ENCODE measurements around the gene SDHA.

SDHA gene

DNA sequence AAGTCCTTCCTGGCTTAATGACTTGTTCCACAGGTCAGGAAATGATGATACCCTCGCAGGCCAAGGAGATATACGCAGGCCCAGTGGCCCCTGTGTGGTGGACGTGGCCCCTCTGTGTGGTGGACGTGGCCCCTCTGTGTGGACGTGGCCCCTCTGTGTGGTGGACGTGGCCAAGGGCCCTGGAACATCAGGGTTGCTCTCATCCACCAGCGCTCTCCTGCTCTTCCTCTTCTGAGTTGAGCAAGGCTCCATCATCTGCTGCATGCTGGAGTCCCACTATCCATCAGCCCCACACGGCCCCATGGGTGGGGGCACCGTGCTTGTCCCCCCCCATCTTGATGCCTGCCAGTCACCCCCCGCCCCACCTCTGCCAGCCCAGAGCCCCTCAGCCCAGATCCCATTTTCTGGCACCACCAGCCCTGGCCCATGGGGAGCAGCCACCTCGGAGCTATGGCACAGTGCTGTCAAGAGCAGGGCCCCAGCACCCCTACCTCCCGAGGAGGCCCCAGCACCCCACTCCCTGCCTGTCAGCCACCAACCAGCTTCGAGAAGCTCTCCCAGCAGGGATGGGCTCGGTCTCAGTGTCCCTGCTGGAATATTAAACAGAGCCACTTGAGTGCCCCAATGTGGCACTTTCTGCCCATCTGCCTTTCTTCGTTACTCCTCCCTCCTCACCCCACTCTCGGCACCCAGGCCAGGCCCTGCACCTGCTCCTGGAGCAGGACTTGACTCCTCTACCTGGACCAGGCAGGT, 18.7 kb upstream of the SDHA start:
- peaks cover 11% of the 10 kb centered on the region for H3K36me3 ChIP-seq (ENCODE audit: insufficient read depth, low read length)
- no peak overlapping the region for H3K4me3 ChIP-seq
- no peak for DNase-seq (ENCODE audit: low read depth, low spot score)
- H3K9ac ChIP-seq (ENCODE audit: insufficient read length) = no peak overlapping the region
- TF ChIP-seq POLR2AphosphoS5 (IDR thresholded peaks at IDR 0.05; ENCODE audit: borderline replicate concordance, low read depth, low read length) = no peak
- TF ChIP-seq FOXP2 (optimal IDR thresholded peaks at IDR 0.05; ENCODE audit: control extremely low read depth, extremely low read length, insufficient read depth) = no peak
- no peak for TF ChIP-seq EZH2 (IDR thresholded peaks at IDR 0.05)
- H3K27ac ChIP-seq = no peak overlapping the region
- no peaks in the 10 kb centered on the region for H3K9me3 ChIP-seq (ENCODE audit: low read depth, low read length)

DNA sequence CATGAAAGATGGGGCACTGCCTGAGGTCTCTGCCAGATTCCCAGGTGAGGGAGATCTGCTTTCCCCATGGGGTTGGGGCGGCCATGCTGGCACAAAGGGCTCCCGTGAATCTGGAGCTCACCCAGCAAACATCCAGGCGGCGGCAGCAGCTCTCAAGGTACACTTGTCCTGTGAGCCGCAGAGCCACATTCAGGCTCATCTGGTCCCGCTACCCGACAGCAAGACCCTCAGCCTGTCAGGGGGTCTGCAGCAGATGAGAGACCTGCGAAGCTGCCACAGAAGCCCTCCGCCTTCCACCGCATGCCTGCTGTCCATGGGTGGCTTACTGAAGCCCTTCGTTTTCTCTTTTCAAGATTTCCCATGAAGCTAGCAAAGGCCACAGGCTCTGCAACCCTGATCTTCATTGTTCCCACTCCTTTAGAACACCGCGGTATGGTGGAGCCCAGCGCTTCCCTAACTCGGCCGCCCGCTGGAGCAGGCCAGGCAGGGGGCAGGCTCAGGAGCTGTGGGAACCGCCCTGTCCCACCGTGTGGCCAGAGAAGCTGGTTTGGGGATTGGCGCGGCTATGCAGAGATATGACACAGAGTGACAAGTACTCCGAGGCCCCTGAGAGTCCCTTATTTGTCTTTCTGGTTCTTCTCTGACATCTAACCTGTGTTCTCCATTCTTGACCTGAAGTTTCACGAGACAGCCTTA, 18.0 kb upstream of the SDHA start:
- no peak for DNase-seq (ENCODE audit: low read depth, low spot score)
- TF ChIP-seq FOXP2 (optimal IDR thresholded peaks at IDR 0.05; ENCODE audit: control extremely low read depth, extremely low read length, insufficient read depth) (no peak), EZH2 (IDR thresholded peaks at IDR 0.05) (no peak), POLR2AphosphoS5 (IDR thresholded peaks at IDR 0.05; ENCODE audit: borderline replicate concordance, low read depth, low read length) (no peak)
- Histone ChIP-seq H3K9ac (ENCODE audit: insufficient read length) (no peak overlapping the region), H3K36me3 (ENCODE audit: insufficient read depth, low read length) (peaks cover 19% of the 10 kb centered on the region), H3K27ac (no peak overlapping the region), H3K4me3 (no peak overlapping the region), H3K9me3 (ENCODE audit: low read depth, low read length) (no peaks in the 10 kb centered on the region)

DNA sequence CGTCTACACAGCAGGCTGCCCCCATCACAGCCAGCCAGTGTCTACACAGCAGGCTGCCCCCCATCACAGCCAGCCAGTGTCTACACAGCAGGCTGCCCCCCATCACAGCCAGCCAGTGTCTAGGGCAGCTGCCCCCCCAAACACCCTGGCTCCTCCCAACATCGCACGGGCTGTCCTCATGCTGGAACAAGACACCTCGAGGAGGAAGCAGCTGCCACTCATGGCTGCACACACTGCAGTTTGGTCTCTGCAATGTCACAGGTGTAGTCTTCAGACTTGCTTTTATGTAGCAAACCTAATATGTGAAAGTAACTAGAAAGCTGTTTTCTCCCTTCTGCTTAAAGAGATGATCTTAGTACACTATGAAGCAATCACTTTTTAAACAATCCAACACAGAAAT, 17.1 kb upstream of the SDHA start:
- TF ChIP-seq EZH2 (IDR thresholded peaks at IDR 0.05) = no peak
- no peak for TF ChIP-seq FOXP2 (optimal IDR thresholded peaks at IDR 0.05; ENCODE audit: control extremely low read depth, extremely low read length, insufficient read depth)
- TF ChIP-seq POLR2AphosphoS5 (IDR thresholded peaks at IDR 0.05; ENCODE audit: borderline replicate concordance, low read depth, low read length) = no peak

DNA sequence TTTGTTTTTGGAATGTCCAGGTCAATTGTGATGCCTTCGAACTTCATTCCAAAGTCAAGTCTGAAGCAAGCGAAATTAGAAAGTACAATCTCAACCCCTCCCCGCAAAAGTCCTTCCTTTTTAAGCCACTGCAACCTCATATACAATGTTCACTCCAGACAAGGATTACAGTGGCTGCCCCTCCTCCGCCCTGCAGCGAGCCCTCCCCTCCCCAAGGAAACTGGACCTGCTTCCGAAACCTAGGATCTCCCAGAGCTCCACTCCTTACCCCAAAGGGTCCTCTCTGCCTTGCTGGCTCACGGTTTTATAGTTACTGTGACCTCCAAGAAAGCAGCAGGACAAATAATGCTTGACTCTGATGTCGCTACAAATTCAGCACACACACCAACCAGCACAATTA, 16.4 kb upstream of the SDHA start:
- H3K36me3 ChIP-seq (ENCODE audit: insufficient read depth, low read length) = peaks cover 26% of the 10 kb centered on the region
- DNase-seq (ENCODE audit: low read depth, low spot score) = no peak
- H3K9me3 ChIP-seq (ENCODE audit: low read depth, low read length) = no peaks in the 10 kb centered on the region
- no peak for TF ChIP-seq FOXP2 (optimal IDR thresholded peaks at IDR 0.05; ENCODE audit: control extremely low read depth, extremely low read length, insufficient read depth)
- no peak for TF ChIP-seq POLR2AphosphoS5 (IDR thresholded peaks at IDR 0.05; ENCODE audit: borderline replicate concordance, low read depth, low read length)
- no peak for TF ChIP-seq EZH2 (IDR thresholded peaks at IDR 0.05)
- H3K27ac ChIP-seq = no peak overlapping the region
- no peak overlapping the region for H3K9ac ChIP-seq (ENCODE audit: insufficient read length)
- no peak overlapping the region for H3K4me3 ChIP-seq

More for the DNA sequence above, 17.1 kb upstream of the SDHA start:
- no peak overlapping the region for H3K27ac ChIP-seq
- no peak for DNase-seq (ENCODE audit: low read depth, low spot score)
- no peaks in the 10 kb centered on the region for H3K9me3 ChIP-seq (ENCODE audit: low read depth, low read length)
- H3K4me3 ChIP-seq = no peak overlapping the region
- no peak overlapping the region for H3K9ac ChIP-seq (ENCODE audit: insufficient read length)
- H3K36me3 ChIP-seq (ENCODE audit: insufficient read depth, low read length) = peaks cover 26% of the 10 kb centered on the region

DNA sequence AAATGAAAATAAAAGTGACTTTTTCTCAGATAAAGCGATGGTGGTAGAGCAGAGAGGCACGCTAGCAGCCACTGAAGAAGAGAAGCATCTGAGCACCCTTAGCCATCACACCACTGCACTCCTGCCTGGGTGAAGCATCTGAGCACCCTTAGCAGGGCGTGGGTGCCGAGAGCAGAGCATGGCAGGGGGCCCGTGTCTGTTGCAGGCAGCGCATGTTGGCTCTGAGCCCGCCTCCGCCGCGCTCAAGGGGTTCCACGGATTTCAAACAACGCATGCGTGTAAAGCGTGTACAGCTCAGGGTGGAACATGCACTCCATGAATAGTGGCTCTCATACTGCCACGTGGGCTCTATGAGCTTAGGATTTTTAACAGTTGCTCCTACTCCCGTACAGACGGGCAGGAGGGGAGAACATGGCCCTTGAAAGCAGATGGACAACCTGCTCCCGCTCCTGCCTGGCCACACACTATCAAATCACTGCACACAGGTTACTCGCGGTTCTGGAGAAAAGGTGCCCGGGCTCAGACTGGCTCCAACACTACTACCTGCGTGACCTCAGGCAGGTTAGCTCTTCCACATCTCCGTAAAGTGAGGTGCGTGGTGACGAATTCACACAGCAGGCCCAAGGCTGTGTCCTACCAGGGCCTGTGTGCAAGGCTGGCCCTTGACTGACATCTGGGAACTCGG, 14.7 kb upstream of the SDHA start:
- H3K9me3 ChIP-seq (ENCODE audit: low read depth, low read length) = no peaks in the 10 kb centered on the region
- no peak overlapping the region for H3K27ac ChIP-seq
- no peak for TF ChIP-seq POLR2AphosphoS5 (IDR thresholded peaks at IDR 0.05; ENCODE audit: borderline replicate concordance, low read depth, low read length)
- no peak for DNase-seq (ENCODE audit: low read depth, low spot score)
- peaks cover 26% of the 10 kb centered on the region for H3K36me3 ChIP-seq (ENCODE audit: insufficient read depth, low read length)
- no peak overlapping the region for H3K9ac ChIP-seq (ENCODE audit: insufficient read length)
- H3K4me3 ChIP-seq = no peak overlapping the region

DNA sequence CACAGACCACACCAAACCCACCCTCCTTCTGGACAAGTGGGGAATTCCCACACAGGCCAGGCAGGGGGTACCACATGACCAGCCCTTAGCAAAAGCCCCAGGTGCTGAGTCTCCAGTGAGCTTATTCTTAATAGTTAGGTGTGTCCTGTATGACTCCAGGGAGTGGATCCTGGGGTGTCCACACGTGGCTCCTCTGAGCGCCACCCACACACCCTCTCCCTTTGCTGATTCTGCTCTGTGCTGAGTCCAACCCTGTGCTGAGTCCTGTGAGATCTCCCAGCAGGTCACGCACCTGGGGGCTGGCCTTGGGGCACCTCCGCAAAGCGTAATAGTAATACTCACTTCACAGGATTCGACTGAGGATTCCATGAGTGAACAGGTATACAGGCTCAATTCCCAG, 14.1 kb upstream of the SDHA start:
- TF ChIP-seq FOXP2 (optimal IDR thresholded peaks at IDR 0.05; ENCODE audit: control extremely low read depth, extremely low read length, insufficient read depth) = no peak
- no peak for TF ChIP-seq EZH2 (IDR thresholded peaks at IDR 0.05)
- DNase-seq (ENCODE audit: low read depth, low spot score) = no peak
- H3K4me3 ChIP-seq = no peak overlapping the region
- H3K36me3 ChIP-seq (ENCODE audit: insufficient read depth, low read length) = peaks cover 26% of the 10 kb centered on the region
- no peak overlapping the region for H3K27ac ChIP-seq
- no peaks in the 10 kb centered on the region for H3K9me3 ChIP-seq (ENCODE audit: low read depth, low read length)
- H3K9ac ChIP-seq (ENCODE audit: insufficient read length) = no peak overlapping the region

DNA sequence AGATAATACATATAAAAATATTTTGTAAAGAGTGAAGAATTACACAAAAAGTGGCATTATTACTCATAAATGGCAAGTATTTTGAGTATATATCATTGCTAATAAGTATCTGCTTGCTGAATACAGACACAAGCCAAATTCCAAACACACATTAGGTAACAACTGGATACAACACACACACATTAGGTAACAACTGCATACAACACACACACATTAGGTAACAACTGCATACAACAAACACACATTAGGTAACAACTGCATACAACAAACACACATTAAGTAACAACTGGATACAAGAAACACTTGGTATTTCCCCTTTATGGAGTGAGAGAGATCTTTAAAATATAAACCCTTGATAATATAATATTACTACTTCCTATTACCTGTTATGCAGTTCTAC, 13.7 kb upstream of the SDHA start:
- Histone ChIP-seq H3K4me3 (no peak overlapping the region), H3K36me3 (ENCODE audit: insufficient read depth, low read length) (peaks cover 26% of the 10 kb centered on the region), H3K9ac (ENCODE audit: insufficient read length) (no peak overlapping the region), H3K9me3 (ENCODE audit: low read depth, low read length) (no peaks in the 10 kb centered on the region), H3K27ac (no peak overlapping the region)
- DNase-seq (ENCODE audit: low read depth, low spot score) = no peak
- TF ChIP-seq FOXP2 (optimal IDR thresholded peaks at IDR 0.05; ENCODE audit: control extremely low read depth, extremely low read length, insufficient read depth) (no peak), EZH2 (IDR thresholded peaks at IDR 0.05) (no peak), POLR2AphosphoS5 (IDR thresholded peaks at IDR 0.05; ENCODE audit: borderline replicate concordance, low read depth, low read length) (no peak)

DNA sequence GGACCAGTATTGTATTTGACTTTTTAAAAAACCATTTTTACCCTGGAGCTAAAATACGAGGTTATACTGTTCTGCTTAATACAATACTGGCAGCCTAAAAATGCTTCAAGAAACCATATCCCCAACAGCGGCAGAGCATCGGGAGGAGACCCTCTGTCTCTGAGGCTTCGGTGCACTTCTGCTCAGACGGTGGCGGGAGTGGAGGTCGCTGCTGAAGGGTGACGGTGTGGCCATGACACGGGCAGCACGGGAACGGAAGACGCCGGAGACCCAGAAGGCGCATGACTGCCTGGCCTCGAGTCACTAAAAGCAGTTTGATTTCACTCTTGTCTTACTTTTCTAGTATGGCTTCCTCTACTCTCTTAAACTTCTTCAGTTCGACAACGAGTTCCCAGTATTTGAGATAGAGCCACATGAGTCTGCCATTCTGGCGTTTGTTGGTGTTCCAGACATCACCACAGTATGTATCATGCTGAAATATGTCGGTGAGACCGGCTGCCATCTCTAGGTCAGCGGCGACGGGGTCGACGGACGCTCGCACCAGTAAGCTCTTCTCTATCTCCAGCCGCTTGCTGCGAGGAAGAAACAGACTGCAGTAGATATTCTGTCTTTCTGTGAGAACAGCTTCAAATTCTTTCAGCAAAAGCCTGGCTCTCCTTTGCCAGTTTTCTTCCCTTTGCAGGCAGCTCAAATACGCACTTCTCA, 13.0 kb upstream of the SDHA start:
- Histone ChIP-seq H3K27ac (no peak overlapping the region), H3K4me3 (no peak overlapping the region), H3K36me3 (ENCODE audit: insufficient read depth, low read length) (peaks cover 26% of the 10 kb centered on the region), H3K9me3 (ENCODE audit: low read depth, low read length) (no peaks in the 10 kb centered on the region), H3K9ac (ENCODE audit: insufficient read length) (no peak overlapping the region)
- TF ChIP-seq POLR2AphosphoS5 (IDR thresholded peaks at IDR 0.05; ENCODE audit: borderline replicate concordance, low read depth, low read length) = no peak
- TF ChIP-seq FOXP2 (optimal IDR thresholded peaks at IDR 0.05; ENCODE audit: control extremely low read depth, extremely low read length, insufficient read depth) = no peak
- TF ChIP-seq EZH2 (IDR thresholded peaks at IDR 0.05) = no peak
- DNase-seq (ENCODE audit: low read depth, low spot score) = no peak

All from SK-N-MC (cell line).